ENCODE measurements around the gene FOXN3. TPM values are rescaled to one million over a fixed set of nuclear protein-coding genes. Genes with fewer than 3 reads are reported as not detected.
A peak's percentile ranks its signal among the peaks of the same experiment; 100 is the strongest.

FOXN3 gene
- total and polyA plus RNA-seq, 9 donors = 56.9 to 172 (median 99.2) TPM

DNA sequence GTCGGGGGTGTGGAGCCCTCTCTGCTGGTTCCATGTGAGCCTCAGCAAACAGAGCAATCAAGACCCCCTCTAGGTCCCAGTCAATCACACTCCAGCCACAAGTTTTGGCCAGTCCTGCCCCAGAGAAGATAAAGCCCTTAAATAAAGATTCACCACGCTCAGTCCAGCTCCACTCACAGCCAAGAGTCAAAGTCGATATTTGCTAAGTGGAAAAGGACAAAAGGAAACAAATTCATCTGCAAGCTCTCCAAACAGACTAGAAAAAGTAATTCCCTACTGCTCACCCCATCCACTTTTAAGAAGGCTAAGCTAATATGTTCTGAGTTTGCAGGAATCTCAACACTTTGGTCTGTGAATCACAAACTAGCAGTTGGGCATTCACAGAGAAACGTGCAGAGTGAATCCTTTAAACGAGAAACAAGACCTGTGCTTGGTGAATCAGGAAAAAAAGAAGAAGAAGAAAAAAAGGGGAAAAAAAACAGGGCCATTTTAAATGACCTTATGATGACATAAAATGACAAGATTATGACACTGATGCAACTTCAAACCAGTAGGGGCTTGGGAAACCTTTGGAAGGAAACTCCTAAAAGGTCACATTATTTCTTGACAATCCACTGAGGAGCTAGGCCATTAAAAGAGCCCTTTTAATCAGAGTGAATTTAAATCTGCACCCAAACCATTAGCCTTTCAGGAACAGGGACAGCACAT, 41.8 kb upstream of the FOXN3 start:
- Histone ChIP-seq H3K4me3 (no peak overlapping the region), H3K36me3 (no peaks in the 10 kb centered on the region), H3K4me1 (ENCODE audit: insufficient read depth) (peaks cover 23% of the 10 kb centered on the region), H3K27ac (no peak overlapping the region), H3K27me3 (no peaks in the 10 kb centered on the region), H3K9me3 (no peaks in the 10 kb centered on the region)
- 34 to 41% (median 40%) methylated on average over 5 of the region's 5 CpGs for WGBS, 3 donors
- intact Hi-C loops (cut with DNase I) = no loop called here
- DNase-seq = peak in 1 of 5 donors; percentile 23
- TF ChIP-seq, protein P1, sequence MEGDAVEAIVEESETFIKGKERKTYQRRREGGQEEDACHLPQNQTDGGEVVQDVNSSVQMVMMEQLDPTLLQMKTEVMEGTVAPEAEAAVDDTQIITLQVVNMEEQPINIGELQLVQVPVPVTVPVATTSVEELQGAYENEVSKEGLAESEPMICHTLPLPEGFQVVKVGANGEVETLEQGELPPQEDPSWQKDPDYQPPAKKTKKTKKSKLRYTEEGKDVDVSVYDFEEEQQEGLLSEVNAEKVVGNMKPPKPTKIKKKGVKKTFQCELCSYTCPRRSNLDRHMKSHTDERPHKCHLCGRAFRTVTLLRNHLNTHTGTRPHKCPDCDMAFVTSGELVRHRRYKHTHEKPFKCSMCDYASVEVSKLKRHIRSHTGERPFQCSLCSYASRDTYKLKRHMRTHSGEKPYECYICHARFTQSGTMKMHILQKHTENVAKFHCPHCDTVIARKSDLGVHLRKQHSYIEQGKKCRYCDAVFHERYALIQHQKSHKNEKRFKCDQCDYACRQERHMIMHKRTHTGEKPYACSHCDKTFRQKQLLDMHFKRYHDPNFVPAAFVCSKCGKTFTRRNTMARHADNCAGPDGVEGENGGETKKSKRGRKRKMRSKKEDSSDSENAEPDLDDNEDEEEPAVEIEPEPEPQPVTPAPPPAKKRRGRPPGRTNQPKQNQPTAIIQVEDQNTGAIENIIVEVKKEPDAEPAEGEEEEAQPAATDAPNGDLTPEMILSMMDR (IDR thresholded peaks at IDR 0.05) = no peak
- no peak for TF ChIP-seq EP300 (IDR thresholded peaks at IDR 0.05)
- no peak for TF ChIP-seq POLR2A (IDR thresholded peaks at IDR 0.05)

DNA sequence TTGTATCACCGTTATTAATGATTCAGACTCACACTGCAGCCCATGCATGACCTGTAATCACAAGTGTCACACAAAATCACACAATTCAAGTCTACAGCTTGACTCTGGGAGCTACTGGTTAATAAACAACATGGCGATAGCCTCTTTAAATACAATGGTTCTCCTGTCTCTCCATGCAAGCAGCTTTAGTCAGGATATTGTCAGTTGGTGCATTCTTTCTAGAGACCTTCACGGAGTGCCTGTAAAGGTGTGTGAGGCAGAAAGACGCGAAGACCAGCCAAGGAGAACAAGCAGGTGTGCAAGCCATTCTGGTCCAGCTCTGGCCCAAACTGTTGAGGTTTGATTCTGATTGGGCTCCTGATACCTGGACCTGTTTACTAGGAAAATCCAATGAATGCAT, 40.0 kb upstream of the FOXN3 start:
- peaks cover 21% of the 10 kb centered on the region for H3K4me1 ChIP-seq (ENCODE audit: insufficient read depth)
- H3K9me3 ChIP-seq = no peaks in the 10 kb centered on the region
- no peaks in the 10 kb centered on the region for H3K36me3 ChIP-seq
- no peak overlapping the region for H3K4me3 ChIP-seq
- no peak for TF ChIP-seq POLR2A (IDR thresholded peaks at IDR 0.05)
- TF ChIP-seq, protein P1 (IDR thresholded peaks at IDR 0.05) = no peak
- TF ChIP-seq EP300 (IDR thresholded peaks at IDR 0.05) = no peak
- peak in 1 of 5 donors; percentile 1 for DNase-seq
- H3K27me3 ChIP-seq = no peaks in the 10 kb centered on the region
- H3K27ac ChIP-seq = no peak overlapping the region
- intact Hi-C loops (cut with DNase I) = no loop called here
- 97 to 98% (median 97%) methylated on average over 5 of the region's 5 CpGs for WGBS, 3 donors

DNA sequence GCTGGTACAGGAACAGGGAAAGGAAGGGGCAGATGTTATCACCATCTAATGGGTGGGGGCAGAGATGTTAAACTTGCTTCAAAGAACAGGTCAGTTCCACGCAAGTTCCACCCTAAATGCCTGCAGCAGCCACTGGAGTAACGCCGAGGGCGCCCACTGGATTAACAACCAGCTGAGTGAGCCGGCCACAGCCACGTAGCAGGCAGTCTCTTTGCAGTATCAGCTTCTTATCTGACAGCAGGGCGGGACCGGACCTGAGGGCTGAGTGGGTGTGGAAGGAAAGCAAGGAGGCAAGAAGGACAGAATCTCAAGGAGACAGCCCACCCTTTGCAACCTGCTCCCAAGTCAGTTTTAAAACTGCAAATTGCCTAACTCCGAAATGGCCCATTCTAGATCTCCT, 38.4 kb upstream of the FOXN3 start:
- no peaks in the 10 kb centered on the region for H3K9me3 ChIP-seq
- no peak overlapping the region for H3K27ac ChIP-seq
- H3K36me3 ChIP-seq = no peaks in the 10 kb centered on the region
- TF ChIP-seq EP300 (IDR thresholded peaks at IDR 0.05) = no peak
- TF ChIP-seq POLR2A (IDR thresholded peaks at IDR 0.05) = no peak
- TF ChIP-seq, protein P1 (IDR thresholded peaks at IDR 0.05) = no peak
- peak in 1 of 5 donors; percentile 26 for DNase-seq
- H3K4me1 ChIP-seq (ENCODE audit: insufficient read depth) = peaks cover 17% of the 10 kb centered on the region
- 71 to 76% (median 76%) methylated on average over 9 of the region's 9 CpGs for WGBS, 3 donors
- no peaks in the 10 kb centered on the region for H3K27me3 ChIP-seq
- intact Hi-C loops (cut with DNase I) = no loop called here
- no peak overlapping the region for H3K4me3 ChIP-seq

DNA sequence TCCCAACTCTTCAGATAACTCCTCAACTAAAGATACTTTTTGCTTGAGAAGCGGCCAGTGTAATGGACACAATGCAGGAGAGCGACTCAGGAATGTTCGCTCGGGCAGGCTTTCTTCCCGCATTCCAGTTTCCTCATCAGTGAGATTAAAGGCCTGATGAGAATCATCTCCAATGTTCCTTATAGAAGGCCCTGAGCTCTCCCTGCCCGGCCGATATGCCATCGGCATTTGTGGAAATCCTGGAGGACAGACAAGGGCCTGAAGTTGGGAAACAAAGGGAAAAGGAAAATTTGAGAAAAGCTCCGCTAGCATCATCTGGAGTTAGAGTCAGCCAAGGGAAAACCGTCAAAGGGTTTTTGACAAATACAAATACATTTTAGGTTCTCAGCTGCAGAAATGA, 38.0 kb upstream of the FOXN3 start:
- DNase-seq = peak in 1 of 5 donors; percentile 5
- Histone ChIP-seq H3K9me3 (no peaks in the 10 kb centered on the region), H3K36me3 (no peaks in the 10 kb centered on the region), H3K4me3 (no peak overlapping the region), H3K4me1 (ENCODE audit: insufficient read depth) (peaks cover 14% of the 10 kb centered on the region), H3K27me3 (no peaks in the 10 kb centered on the region), H3K27ac (no peak overlapping the region)
- TF ChIP-seq EP300 (IDR thresholded peaks at IDR 0.05) (no peak), POLR2A (IDR thresholded peaks at IDR 0.05) (no peak)
- TF ChIP-seq, protein P1 (IDR thresholded peaks at IDR 0.05) = no peak
- 88 to 95% (median 89%) methylated on average over 10 of the region's 10 CpGs for WGBS, 3 donors
- intact Hi-C loops (cut with DNase I) = loop anchor here in 1 of 4 donors (5.0 kb wide), 1 partner anchor 548 kb away; no protein-coding TSS in a partner anchor

Data from ovary (tissue), 9 donors.